SK-N-SH treated with all-trans-retinoic acid at 6 μM for 48 hours (cell line): ENCODE results near the gene ARHGAP10.

Experiments used
- CSRNP3 ChIP-seq: fragments of 250-450 bp; sonication (Bioruptor Pico); IDR thresholded peaks from 2 replicates; pipeline ENCODE4 v1.5.1; 2021; ENCODE audit warnings: mild to moderate bottlenecking, moderate library complexity
- RARB ChIP-seq: fragments of 250-450 bp; sonication (Bioruptor Pico); IDR thresholded peaks from 2 replicates; pipeline ENCODE4 v1.8.0; 2021; ENCODE audit warnings: mild to moderate bottlenecking, moderate library complexity
- TOX ChIP-seq: fragments of 250-450 bp; sonication (Bioruptor Pico); IDR thresholded peaks from 2 replicates; pipeline ENCODE4 v1.8.0; 2021; ENCODE audit warnings: mild to moderate bottlenecking, moderate library complexity, borderline replicate concordance
- ZNF70 ChIP-seq: fragments of 450-650 bp; formaldehyde crosslinking; IDR thresholded peaks from 2 replicates; pipeline ENCODE4 v1.5.0; 2020; ENCODE audit warnings: mild to moderate bottlenecking, moderate library complexity

- TF ChIP-seq CSRNP3 (no peak), RARB (no peak), ZNF70 (CRISPR knock-in tag) (no peak), TOX (no peak)
Measured at GRCh38 chr4:147940171-147940570, 208.3 kb downstream of the ARHGAP10 start.
